Common myeloid progenitor, CD34-positive (primary cell): ENCODE results near the gene EIF2B2.

Experiments used
- CTCF ChIA-PET: fragments of 350-600 bp; sonication (Branson Sonifier 250); formaldehyde crosslinking; loops from one replicate; lab custom pipeline; 2021; ENCODE audit warnings: antibody characterized with exemption; lab: Charles Lee
- POLR2A ChIA-PET: fragments of 350-600 bp; sonication (Branson Sonifier 250); formaldehyde crosslinking; loops from one replicate; lab custom pipeline; 2021; ENCODE audit warnings: antibody characterized with exemption; lab: Charles Lee
- DNase-seq, 3 donors: peaks; one replicate each; pipeline versions ENCODE4 v3.0.0 to v3.0.0-alpha.2; 2013
- H3K27ac ChIP-seq, 2 experiments: 1 replicate in 1 of 2; 2 replicates in 1 of 2; pipeline ENCODE4 v1.7.0; 2013; ENCODE audit warnings: inconsistent platforms in 2 of 2, low read length in 2 of 2, mild to moderate bottlenecking in 2 of 2, low read depth in 1 of 2, moderate library complexity in 1 of 2; ENCODE audit not compliant: severe bottlenecking in 2 of 2, insufficient read depth in 1 of 2, poor library complexity in 1 of 2
- H3K27me3 ChIP-seq, 5 experiments: replicated peaks in 2 of 5; 1 replicate in 3 of 5; 2 replicates in 2 of 5; pipeline versions ENCODE4 v1.6.1 to v1.7.0; 2013; ENCODE audit warnings: low read length in 4 of 5, mild to moderate bottlenecking in 2 of 5, moderate library complexity in 2 of 5, inconsistent platforms in 1 of 5; ENCODE audit not compliant: insufficient read depth in 5 of 5, control insufficient read depth in 4 of 5
- H3K36me3 ChIP-seq, 4 experiments: 1 replicate in 2 of 4; 2 replicates in 2 of 4; pipeline versions ENCODE4 v1.6.1 to v1.7.0; 2013; ENCODE audit warnings: low read length in 3 of 4, control low read depth in 1 of 4, mild to moderate bottlenecking in 1 of 4; ENCODE audit not compliant: control insufficient read depth in 4 of 4, insufficient read depth in 4 of 4
- H3K4me1 ChIP-seq, 4 experiments: 1 replicate in 3 of 4; 2 replicates in 1 of 4; pipeline versions ENCODE4 v1.6.1 to v1.7.1; 2013; ENCODE audit warnings: low read length in 3 of 4, mild to moderate bottlenecking in 3 of 4, control low read depth in 1 of 4, inconsistent platforms in 1 of 4, moderate library complexity in 1 of 4; ENCODE audit not compliant: control insufficient read depth in 4 of 4, insufficient read depth in 4 of 4; ENCODE audit errors: control extremely low read depth in 1 of 4
- H3K4me3 ChIP-seq, 7 experiments: 1 replicate in 4 of 7; 2 replicates in 3 of 7; pipeline versions ENCODE4 v1.5.1 to v1.7.0; 2013; ENCODE audit warnings: mild to moderate bottlenecking in 7 of 7, low read length in 6 of 7, moderate library complexity in 6 of 7, inconsistent platforms in 2 of 7, low read depth in 2 of 7, control low read depth in 1 of 7; ENCODE audit not compliant: insufficient read depth in 4 of 7, control insufficient read depth in 1 of 7; ENCODE audit errors: extremely low read depth in 1 of 7
- H3K9me3 ChIP-seq, 5 experiments: 1 replicate in 4 of 5; 2 replicates in 1 of 5; pipeline versions ENCODE4 v1.6.1 to v1.7.1; 2013; ENCODE audit warnings: low read length in 4 of 5, mild to moderate bottlenecking in 2 of 5, inconsistent platforms in 1 of 5, low read depth in 1 of 5, moderate library complexity in 1 of 5; ENCODE audit not compliant: control insufficient read depth in 4 of 5, insufficient read depth in 2 of 5; ENCODE audit errors: control extremely low read depth in 1 of 5
- WGBS: methylation state at CpG from one replicate; pipeline ENCODE4 v1.1.5; 2013; ENCODE audit not compliant: insufficient coverage; 5-methylcytosine and 5-hydroxymethylcytosine counted together

Gene EIF2B2

GRCh38 chr14:74981833-74982232, 20.9 kb upstream of the EIF2B2 start:
- H3K4me1 ChIP-seq, result peaks cover 0 to 23% (median 3%) of the 10 kb centered on the region in 4 experiments
- no peak overlapping the region for H3K4me3 ChIP-seq
- WGBS, result 100% methylated on average over 4 of the region's 5 CpGs
- no peak for DNase-seq
- H3K27me3 ChIP-seq, result no peaks in the 10 kb centered on the region
- no peaks in the 10 kb centered on the region for H3K36me3 ChIP-seq
- no peak overlapping the region for H3K27ac ChIP-seq
- CTCF ChIA-PET, result interaction anchor here (1.0 to 1.6 kb wide), 3 partner anchors 13 to 76 kb away, joined by 3 to 4 read pairs (median 3); no protein-coding TSS in a partner anchor
- no peaks in the 10 kb centered on the region for H3K9me3 ChIP-seq
- POLR2A ChIA-PET, result no interaction called here

- H3K27ac ChIP-seq, result no peak overlapping the region
- peaks cover 0 to 15% (median 3%) of the 10 kb centered on the region in 4 experiments for H3K4me1 ChIP-seq
- H3K36me3 ChIP-seq, result no peaks in the 10 kb centered on the region
- H3K4me3 ChIP-seq, result no peak overlapping the region
- H3K27me3 ChIP-seq, result no peaks in the 10 kb centered on the region
- H3K9me3 ChIP-seq, result no peaks in the 10 kb centered on the region
- POLR2A ChIA-PET, result no interaction called here
- no peak for DNase-seq
- CTCF ChIA-PET, result interaction anchor here (1.5 to 1.6 kb wide), 2 partner anchors 36 to 77 kb away, joined by 3 to 4 read pairs; no protein-coding TSS in a partner anchor
- WGBS, result 90% methylated on average over 3 of the region's 4 CpGs
Observed at GRCh38 chr14:74982661-74983060, 20.1 kb upstream of the EIF2B2 start.

DNA sequence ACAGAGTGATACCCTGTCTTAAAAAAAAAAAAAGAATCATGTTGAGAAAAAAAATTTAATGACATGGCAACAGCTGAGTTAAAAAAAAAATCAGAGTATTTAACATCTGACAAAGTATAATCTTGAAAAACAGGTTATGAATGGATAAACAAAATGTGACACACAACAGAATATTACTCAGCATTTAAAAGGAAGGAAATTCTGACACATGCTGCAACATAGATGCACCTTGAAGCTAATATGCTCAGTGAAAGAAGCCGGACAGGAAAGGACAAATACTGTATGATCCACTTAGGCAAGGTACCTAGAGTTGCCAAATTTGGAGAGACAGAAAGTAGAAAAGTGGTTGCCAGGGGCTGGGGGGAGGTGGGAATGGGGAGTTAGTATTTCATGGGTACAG, 19.4 kb upstream of the EIF2B2 start:
- H3K4me1 ChIP-seq, result peaks cover 0 to 11% (median 3%) of the 10 kb centered on the region in 4 experiments
- H3K4me3 ChIP-seq, result no peak overlapping the region
- H3K27ac ChIP-seq, result no peak overlapping the region
- peak in 1 of 3 donors; percentile 22 for DNase-seq
- WGBS, result 91% methylated on average over 1 of the region's 1 CpG
- H3K9me3 ChIP-seq, result no peaks in the 10 kb centered on the region
- no peaks in the 10 kb centered on the region for H3K36me3 ChIP-seq
- no peaks in the 10 kb centered on the region for H3K27me3 ChIP-seq
- ChIA-PET POLR2A (no interaction called here), CTCF (interaction anchor here (1.6 kb wide), 1 partner anchor 78 kb away, joined by 3 read pairs; no protein-coding TSS in a partner anchor)

DNA sequence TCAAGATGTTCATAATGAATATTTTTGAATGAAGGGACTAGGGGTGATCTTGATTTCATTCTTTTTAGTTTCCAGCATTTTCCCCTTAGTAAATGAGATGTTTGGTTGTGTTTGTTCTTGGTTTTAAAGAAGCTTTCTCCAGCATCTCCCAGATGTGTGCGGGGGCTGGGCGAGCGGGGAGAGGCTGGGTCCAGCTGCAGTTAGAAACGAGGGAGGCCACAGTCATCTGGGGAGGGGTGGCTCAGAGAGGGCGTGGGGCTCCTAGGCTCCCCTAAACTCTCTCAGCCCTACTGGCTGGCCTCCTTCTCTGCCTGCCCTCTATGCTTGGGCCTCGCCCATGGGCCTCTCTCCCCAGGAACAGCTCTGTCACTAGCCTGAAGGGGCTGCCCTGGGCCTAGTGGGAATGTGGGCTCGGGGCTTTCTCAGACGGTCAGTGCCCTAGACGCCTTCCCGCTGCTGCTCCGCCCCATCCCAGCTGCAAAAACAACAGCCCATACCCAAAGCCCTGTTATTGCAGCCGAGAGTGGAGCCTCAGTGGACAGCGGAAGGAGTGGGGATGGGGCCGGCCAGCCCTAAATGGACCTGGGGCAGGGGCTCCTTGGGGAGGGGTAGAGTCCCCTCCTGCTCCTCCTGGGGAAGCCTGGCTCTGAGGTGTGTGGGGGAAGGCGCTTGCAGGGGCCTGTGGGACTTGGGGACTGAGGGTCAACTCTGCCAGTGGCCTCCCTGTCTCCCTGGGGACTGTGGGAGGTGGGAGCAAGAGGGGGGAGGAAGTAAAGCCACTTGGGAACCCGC, 18.3 kb upstream of the EIF2B2 start:
- no peak overlapping the region for H3K4me3 ChIP-seq
- POLR2A ChIA-PET, result no interaction called here
- WGBS, result 98% methylated on average over 12 of the region's 16 CpGs
- H3K36me3 ChIP-seq, result no peaks in the 10 kb centered on the region
- CTCF ChIA-PET, result interaction anchor here (1.0 kb wide), 1 partner anchor 9 kb away, joined by 3 read pairs; no protein-coding TSS in a partner anchor
- H3K27ac ChIP-seq, result no peak overlapping the region
- H3K4me1 ChIP-seq, result peaks cover 0 to 11% (median 3%) of the 10 kb centered on the region in 4 experiments
- no peaks in the 10 kb centered on the region for H3K9me3 ChIP-seq
- H3K27me3 ChIP-seq, result no peaks in the 10 kb centered on the region
- no peak for DNase-seq

GRCh38 chr14:74985028-74985310, 17.8 kb upstream of the EIF2B2 start:
- H3K27ac ChIP-seq, result no peak overlapping the region
- H3K9me3 ChIP-seq, result no peaks in the 10 kb centered on the region
- ChIA-PET POLR2A (no interaction called here), CTCF (interaction anchor here (1.0 kb wide), 1 partner anchor 10 kb away, joined by 3 read pairs; no protein-coding TSS in a partner anchor)
- no peaks in the 10 kb centered on the region for H3K36me3 ChIP-seq
- no peak overlapping the region for H3K4me3 ChIP-seq
- H3K27me3 ChIP-seq, result no peaks in the 10 kb centered on the region
- no peak for DNase-seq
- H3K4me1 ChIP-seq, result peaks cover 0 to 11% (median 3%) of the 10 kb centered on the region in 4 experiments
- 88% methylated on average over 10 of the region's 10 CpGs for whole genome bisulfite sequencing

DNA sequence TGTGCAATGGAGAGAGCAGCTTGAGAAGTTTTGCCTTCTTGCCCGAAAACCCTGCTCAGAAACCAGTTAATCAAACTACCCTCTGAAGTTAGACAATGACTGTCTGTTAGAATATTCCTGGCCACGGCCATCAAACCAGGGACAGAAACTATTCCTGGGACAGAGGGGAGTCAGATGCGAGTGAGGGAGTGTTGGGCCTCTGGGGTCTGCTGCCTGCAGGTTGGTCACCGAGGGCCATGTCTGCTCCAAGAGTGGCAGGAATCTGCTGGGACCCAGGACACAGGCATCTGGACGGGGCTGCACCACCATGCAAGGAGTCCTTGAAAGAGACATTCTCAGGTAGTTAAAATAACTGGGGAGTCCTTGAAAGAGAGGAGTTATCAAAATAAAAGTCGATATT, 16.9 kb upstream of the EIF2B2 start:
- H3K36me3 ChIP-seq, result no peaks in the 10 kb centered on the region
- no peaks in the 10 kb centered on the region for H3K27me3 ChIP-seq
- H3K9me3 ChIP-seq, result no peaks in the 10 kb centered on the region
- H3K4me3 ChIP-seq, result no peak overlapping the region
- CTCF ChIA-PET, result interaction anchor here (1.0 kb wide), 1 partner anchor 10 kb away, joined by 3 read pairs; no protein-coding TSS in a partner anchor
- POLR2A ChIA-PET, result no interaction called here
- peaks cover 0 to 6% (median 2%) of the 10 kb centered on the region in 4 experiments for H3K4me1 ChIP-seq
- no peak overlapping the region for H3K27ac ChIP-seq
- 98% methylated on average over 6 of the region's 6 CpGs for WGBS
- DNase-seq, result no peak

DNA sequence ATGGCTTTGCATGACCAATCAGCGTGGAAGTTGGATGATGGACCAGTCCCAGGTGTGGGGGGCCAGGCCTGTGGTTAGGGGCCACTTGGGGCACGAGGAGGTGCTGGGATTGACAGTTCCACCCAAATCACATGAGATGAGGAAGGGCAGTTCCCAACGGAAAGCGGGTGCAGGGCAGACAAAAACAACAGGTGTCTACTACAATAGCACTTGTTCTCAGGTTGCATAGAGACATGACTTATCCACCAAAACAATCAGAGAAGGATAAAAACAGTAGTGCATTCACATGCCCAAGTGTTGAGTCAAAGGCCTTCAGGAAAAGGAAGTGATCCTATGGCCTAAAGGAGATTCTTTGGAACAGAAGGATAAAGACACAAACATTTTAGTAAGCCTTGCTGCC, 14.6 kb upstream of the EIF2B2 start:
- Histone ChIP-seq H3K27me3 (no peaks in the 10 kb centered on the region), H3K36me3 (no peaks in the 10 kb centered on the region), H3K4me3 (no peak overlapping the region), H3K27ac (no peak overlapping the region), H3K4me1 (no peaks in the 10 kb centered on the region), H3K9me3 (no peaks in the 10 kb centered on the region)
- no peak for DNase-seq
- ChIA-PET POLR2A (no interaction called here), CTCF (interaction anchor here (1.1 kb wide), 1 partner anchor 30 kb away, joined by 3 read pairs; no protein-coding TSS in a partner anchor)
- 90% methylated on average over 2 of the region's 4 CpGs for WGBS
